GM18867 (cell line): ENCODE results near the gene REG4.
"Not testable (repeated sequence)": the region's sequence is repeated elsewhere in the genome, so short reads cannot be mapped to it uniquely, and the experiment has no call there.

Source experiments
- ATAC-seq: cut with Tn5 transposase; IDR thresholded peaks from one replicate; pipeline ENCODE4 v1.9.1; 2021; ENCODE audit warnings: mild to moderate bottlenecking, moderate library complexity; ENCODE audit not compliant: unreplicated experiment

The REG4 gene

DNA sequence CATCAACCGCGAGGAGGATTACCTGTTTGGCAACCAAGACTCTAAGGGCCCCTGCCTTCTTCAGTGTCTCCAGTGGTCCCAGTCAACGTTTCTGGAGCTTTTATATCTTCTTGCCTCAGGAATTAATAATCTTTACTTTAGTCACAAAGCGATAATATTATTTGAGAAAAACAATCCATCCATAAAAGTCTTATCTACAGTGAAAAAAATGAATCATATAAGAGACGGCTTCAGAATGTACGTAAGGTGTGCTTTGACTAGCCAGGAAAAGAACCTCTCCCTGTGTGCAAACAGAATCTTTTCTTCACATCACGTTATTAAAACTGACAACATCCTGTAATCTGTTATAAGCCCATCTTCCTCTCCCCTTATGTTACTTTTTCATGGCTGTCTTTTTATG is at the start of gene REG4:
TSS of gene REG4 (minus strand) at position 74 of the 400 bp plus-strand sequence. CDS start 2,691 bp downstream, outside the sequence.
- no peak for ATAC-seq

DNA sequence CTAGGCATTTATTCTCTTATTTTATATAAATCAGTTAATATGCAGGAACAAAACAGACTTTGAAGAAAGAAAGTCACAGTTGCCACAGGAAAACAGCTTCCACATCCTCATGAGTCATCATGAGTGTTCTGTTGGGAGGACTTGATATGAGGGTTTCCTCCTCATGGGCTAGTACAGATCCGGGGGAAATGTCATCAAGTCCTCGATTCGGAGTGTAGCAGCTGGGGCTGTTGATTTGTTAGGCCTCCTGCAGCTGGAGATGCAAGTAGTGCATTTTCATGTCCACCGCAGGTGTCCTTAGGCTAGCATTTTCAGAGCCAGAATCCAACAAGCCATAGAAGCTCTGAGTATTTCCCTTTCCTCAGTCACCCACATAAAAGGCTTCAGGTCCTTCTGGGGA is 48.4 kb upstream of the REG4 start:
- ATAC-seq = no peak

DNA sequence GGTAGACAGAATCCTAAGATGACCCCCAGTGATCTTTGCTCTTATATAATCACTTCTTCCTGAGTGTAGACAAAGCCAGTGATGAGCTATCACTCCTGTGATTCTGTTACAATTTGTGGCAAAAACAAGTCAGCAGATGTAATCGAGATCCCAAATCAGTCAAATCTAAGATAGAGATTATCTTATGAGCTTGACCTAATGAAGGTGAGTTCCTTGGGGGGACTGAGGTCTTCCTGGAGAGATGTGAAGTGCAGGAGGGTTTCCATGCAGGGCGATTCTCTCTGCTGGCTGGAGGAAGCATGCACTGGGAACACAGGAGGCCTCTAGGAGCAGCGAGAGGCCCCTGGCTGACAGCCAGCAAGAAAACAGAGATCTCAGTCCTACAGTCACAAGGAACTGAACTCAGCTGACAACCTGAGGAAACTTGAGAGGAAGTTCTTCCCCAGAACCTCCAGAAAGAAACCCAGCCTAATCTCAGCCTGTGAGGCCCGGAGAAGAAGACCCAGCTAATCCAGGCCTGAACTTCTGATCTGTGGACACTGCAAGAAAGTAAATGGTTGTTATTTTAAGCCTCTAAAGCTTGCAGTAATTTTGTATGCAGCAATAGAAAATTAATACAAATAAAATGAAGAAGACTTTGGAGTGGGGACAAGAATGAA is 47.4 kb upstream of the REG4 start:
- ATAC-seq = not testable (repeated sequence)

DNA sequence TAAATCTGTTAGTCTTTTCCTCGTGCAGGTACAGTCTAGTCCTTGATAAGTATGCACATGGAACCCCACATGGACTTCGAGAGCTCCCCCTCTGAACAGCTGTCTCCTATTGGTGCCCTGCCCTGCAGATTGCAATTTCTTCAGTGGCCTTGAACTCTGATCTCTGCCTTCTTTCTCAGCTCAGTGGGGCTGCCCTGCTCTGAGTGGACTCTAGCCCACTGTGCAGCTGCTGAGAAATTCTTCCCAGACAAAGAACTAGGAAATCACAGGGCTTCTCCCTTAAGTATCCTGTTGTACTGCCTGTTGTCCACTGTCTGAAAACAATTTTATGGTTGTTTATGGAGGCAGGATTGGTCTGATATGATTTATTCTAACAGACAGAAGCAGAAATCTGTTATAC is 46.9 kb upstream of the REG4 start:
- ATAC-seq = no peak

DNA sequence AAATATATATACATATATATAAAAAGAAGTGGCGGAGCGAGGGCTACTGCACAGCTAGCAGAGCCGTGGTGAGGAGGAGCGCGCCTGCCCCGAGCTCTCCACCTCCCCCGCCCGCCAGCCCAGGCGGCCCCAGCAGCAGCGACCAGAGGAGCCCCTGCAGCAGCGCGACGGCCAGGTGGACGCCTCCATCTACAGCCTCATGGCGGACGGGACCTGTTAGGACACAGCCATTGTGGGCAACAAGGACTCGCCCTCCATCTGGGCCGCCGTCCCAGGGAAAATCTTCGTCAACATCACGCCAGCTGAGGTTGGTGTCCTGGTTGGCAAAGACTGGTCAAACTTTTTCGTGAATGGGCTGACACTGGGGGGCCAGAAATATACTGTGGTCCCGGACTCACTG is 41.9 kb upstream of the REG4 start:
- no peak for ATAC-seq

DNA sequence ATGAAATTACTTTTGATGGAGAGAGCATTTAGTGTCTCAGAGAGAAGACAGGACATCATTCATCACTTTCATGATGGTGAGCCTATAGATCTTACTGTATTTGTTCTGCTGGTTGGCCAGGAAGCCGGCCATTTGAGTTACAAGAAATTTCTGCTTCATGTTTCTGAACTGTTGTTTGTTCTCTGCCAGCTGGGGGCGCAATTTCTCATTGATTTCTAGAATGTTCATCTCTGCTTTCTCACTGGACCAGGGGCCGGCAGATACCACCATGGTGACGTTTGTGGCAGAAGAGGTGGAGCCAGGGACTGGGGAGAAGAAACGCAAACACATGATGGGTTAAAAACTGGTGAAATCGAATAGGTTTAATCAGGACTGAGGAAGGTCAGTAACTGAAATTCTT is 32.9 kb upstream of the REG4 start:
- not testable (repeated sequence) for ATAC-seq

DNA sequence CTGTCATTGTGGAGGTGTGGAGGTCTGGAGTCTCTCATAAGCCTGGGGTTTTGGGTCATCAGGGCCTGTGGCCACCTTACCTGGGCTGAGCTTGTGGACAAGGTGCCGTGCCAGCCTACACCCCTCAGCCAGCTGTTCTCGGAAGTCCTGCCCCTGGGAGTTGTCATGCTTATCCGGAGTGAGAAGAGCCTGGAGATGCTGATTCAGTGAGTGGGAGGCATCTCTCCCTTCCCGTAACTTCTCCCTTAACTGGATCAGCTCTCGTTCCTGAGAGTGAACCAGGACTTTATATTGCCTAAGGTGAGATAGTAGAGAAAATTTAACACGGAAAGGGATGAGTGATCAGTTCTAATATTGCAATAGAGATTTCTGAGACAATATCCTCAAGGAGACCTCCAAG is 30.0 kb upstream of the REG4 start:
- no peak for ATAC-seq

DNA sequence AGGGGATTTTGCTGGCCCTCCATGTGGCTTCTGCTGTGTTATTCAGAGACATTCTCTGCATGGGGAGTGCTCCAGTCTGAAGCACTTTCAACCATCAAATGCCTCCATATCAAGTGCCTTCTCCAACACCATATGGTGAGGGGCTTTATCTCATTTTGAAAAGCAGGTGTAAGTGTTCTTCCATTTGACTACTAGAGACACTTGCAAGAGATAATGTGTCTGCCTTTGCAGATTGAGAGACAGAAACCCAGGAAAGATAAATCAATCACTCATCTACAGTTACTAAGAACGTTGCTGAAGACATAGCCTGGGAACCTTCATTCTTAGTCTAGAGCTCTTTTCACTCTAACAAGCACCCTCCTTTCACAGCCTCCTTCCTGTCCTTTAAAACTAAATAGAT is 29.5 kb upstream of the REG4 start:
- no peak for ATAC-seq

DNA sequence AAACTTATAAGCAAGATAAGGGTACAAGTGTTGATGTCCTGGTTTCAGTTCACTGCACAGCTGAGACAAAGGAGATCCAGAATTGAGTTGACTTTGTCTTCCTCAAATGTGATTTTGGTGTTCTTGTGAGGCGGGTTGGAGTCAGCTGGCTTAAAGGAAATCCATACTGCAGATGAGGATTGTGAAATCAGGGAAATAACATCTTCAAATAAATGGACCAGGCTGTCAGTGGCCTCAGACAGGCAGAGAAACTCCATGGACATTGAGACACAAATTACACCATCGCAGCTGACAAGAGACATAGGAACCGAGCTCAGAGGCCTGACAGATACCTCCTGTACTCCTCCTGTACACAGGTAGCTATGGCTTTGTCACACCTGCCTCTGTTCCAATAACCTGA is 27.0 kb upstream of the REG4 start:
- no peak for ATAC-seq

DNA sequence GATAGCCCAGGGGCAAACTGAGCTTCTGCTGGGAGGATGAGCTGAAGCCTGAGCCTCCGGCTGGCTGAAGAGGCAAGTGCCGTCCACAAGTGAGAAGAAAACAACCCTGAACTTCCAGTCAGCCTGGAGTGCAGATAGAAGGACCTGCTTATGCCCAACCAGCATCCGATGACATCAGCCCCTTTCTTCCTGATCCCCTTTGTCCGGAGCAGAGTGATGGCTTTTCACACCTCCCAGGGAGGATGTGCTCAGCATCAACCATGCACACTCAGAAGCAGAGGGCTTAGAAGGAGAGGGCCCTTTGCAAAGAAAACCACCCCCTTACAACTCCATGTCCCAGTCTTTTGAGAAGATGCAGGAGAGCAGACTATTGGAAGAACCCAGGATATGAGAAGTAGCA is 23.7 kb upstream of the REG4 start:
- no peak for ATAC-seq

DNA sequence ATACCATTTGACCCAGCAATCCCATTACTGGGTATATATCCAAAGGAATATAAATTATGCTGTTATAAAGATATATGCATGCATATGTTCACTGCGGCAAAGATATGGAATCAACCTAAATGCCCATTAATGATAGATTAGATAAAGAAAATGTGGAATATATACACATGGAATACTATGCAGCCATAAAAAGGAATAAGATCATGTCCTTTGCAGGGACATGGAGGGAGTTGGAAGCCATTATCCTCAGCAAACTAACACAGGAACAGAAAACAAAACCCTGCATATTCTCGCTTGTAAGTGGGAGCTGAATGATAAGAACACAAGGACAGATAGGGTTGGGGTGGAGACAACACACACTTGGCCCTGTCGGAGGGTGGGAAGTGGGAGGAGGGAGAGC is 19.8 kb upstream of the REG4 start:
- no peak for ATAC-seq

DNA sequence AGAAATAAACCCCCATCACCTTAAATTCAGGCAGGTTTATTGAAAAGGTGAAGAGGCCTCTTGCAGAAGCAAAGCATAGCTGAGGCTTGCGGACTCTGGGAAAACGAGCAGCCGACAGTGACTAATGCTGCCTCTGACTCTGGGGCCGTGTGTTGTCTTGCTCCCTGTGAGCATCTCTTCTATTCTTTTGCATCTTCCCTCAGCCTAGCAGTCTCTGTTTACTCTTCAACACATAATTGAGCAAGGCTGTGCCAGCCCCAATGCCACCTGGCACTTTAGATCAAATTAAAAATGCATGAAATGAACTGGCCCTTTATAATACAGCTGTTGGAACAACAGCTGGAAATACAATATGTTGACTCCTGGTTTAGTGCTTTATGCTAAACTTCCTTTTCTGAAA is 18.4 kb upstream of the REG4 start:
- ATAC-seq = no peak

DNA sequence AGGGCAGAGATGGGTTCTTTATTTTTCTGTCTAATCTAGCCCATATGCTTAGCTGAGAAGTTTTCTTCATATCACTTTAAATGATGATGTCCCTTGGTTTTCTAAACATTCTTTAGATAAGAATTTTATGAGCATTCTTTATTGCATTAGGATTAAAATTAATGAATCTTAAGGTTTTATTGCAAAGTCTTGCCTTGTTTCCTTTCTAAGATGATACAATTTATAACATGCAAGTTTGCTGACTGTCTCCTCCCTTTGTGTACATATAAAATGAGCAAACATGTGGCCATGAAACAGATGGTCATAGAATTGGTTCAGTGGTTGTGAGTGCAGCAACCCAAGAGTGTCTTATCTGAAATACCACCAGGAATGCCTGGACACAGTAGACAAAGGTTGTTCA is 17.7 kb upstream of the REG4 start:
- ATAC-seq = not testable (repeated sequence)

DNA sequence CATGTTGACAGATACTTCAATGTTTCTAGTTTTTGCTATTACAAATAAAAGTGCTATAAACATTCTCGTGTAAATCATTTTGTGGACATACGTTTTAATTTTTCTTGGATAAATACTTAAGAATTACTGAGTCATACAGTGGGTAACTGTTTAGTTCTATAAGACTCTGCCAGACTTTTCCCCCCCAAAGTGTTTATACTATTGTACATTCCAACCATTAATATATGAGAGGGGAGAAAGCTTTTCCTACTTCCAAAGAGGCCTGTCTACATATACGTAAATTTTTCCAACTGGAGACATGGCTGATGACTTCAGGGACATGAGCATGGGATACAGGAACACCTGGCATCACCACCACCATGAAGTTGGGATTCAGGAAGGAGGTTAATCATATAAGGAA is 17.0 kb upstream of the REG4 start:
- ATAC-seq = no peak

DNA sequence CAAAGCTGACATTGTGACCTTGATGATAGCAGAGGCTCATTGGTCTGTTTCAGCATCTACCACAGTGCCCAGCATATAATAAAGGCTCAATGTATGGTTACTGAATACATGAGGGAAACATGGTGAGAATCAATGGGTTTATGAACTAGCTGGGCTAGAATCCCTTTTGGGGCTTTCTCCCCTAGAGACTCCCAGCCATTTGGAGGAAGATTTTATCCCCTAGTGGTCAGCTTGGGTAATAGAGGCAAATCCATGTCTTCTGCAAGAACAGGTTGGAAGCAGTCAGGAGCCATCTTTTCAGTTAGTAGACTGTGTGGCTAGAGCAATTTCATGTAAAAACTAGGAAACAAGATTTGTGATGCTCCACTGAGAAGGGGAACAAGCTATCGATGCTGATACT is 15.8 kb upstream of the REG4 start:
- no peak for ATAC-seq

DNA sequence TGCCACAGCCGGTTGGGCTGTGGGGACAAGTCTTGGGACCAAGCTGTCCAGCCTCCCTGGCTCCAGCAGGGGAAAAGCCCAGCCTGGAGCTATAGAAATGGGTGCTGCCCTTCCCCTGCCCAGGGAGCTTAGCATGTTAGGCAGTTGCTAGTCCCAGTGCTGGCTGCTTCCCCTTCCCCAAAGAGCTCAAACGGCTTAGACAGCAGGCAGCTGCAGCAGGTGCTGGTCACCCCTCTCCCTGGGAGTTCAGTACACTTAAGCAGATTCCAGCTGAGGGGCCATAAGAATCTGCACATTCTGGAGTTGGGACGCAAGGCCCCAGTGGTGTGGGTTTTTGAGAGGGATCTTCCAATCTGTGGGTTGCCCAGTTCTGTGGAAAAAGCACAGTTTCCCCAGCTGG is 11.1 kb upstream of the REG4 start:
- ATAC-seq = no peak

DNA sequence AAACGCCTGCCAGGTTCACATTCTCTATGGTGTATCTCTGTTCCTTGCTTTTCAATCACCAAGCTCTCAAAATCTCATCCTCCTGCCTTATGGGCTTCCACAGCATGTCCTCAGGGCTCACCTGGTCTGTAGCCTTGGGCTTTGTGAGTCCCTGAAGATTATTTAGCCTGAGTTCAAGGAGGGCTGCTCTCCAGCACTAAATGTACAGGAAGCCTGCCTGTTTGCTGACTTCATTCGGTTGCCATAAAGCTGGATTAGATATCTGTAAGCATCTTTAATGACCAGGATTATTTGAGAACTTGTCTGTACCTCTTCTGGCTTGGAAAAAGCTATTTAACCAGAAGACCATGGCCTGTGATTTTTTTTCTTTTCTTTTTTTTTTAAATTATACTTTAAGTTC is 6.9 kb upstream of the REG4 start:
- ATAC-seq = no peak

DNA sequence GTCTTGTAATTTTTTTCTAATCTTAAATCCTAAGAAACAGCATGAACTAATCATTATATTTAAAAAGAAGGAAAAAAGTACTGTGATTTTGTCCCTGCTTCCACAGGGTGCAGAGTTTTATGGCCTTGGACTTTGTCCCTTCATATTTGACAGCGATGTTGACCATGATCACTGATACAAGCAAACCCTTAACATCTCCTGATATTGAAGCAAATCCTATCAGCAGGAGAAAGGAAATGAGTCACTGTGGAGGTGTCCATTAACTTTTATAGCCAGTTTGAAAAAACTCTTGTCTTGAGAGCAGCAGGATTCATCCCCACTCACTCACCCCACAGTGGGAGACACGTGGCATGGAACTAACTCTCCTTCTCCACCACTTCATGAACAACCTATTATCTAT is 5.1 kb upstream of the REG4 start:
- no peak for ATAC-seq

DNA sequence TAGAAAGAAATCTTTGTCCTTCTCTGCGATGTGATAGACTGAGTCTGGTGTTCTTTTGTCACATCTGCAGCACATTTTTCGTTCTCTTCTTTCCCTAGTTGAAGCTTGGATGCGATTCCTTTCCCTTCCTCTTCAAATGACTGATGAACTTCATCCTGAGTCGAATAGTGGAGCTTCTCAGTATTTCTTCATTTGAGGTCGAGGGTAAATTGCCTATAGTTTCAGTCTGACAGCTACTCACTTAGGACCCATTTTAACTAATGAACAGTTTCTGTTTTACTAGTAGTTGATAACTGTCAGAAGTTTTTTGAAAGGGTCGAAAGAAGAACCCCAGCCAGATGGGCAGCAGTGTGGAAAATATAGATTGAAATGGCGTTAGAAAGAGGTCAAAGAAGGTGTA is 4.7 kb upstream of the REG4 start:
- ATAC-seq = no peak

DNA sequence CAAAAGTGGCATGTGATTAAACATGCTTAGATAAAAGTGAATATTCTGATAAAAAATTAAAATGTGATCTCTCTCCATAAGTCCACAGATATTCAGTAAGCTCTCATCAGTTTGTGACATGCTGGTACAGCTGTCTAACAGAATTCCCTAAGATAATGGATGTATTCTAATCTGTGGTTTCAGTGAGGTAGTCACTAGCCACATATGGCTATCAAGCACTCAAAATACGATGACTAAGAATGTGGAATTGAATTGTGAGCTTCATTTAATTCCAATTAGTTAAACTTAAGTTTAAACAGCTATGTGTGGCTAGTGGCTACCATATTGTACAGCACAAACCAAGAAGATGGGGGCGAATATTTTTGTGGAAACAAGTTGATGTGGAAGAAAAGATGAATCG is 4.1 kb upstream of the REG4 start:
- ATAC-seq = no peak

DNA sequence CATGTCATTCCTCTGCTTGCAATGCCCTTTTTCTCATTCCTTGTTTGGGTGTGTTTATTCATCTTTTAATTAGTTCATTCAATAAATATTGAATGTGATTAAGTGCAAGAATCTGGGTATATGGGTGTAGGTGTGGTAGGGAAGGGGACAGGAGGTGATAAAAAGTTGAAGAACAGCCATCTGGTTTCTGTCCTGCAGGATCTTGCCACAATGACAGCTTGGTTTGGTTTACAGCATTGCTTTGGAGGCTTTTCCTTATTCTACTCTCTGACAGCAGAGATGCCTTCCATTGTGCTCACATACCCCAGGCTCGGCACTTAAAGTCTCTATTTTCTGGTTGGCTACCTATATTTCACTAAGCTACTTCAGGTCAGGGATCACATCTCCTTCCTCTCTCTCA is 3.0 kb upstream of the REG4 start:
- no peak for ATAC-seq

DNA sequence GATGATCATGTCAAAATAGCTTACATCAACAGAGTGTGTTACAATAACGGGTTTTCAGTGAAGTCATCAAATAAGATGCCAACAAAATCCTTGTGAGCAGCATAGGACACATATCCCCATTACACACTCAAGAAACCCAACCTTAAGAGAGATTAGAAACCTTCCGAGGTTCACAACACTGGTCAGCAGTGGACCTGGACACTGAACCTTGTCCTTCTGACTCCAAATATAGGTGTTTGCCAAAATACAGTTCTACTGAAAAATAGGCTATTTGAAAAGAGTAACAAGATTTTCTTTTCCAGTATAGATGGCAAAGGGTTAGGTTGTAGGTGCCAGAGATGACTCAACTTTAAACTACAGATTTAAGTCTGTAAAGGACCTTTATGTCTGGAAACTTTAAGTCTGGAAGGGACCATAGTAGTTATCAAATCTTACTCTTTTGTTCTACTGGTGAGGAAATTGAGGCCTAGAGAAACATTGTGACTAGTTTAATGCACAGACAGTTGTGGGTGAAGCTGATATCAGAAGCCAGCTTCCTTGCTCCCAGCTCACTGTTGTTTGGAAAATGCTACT is 811 bp upstream of the REG4 start:
- no peak for ATAC-seq

DNA sequence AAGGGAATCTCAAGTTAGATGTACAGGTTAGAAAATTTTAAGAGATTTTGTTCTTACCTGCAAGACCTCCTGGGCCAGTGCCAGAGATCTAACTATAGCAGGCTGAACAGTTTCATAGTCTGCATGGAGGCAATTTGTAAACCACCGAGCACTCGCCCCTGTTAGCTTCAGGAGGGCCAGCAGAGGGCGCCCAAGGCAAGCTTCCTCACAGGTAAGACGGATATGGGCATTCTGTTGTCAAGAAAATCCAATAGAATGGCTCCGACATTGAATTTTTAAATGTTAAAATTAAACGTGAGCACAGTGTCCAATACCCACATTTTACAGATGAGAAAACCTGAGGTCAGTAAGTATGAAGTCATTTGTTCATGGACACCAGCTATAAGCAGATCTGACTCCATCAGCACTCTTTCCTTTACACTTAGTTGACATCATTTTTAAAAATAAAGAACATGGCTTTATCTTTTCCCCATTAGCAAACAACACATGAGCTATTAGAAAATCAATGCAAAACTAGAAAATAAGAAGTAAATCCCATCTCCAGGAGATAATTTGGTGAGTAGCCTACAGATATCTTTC is 2.2 kb downstream of the REG4 start:
- ATAC-seq = peak; percentile 89
